Measurements from ENCODE around the gene PPP1R15A. TPM values are rescaled to one million over a fixed set of nuclear protein-coding genes. Genes with fewer than 3 reads are reported as not detected.
"Not testable (repeated sequence)": the region's sequence is repeated elsewhere in the genome, so short reads cannot be mapped to it uniquely, and the experiment has no call there.

PPP1R15A gene
- total RNA-seq, 2 experiments from 2014 or later: 23.4 to 31.7 TPM

DNA sequence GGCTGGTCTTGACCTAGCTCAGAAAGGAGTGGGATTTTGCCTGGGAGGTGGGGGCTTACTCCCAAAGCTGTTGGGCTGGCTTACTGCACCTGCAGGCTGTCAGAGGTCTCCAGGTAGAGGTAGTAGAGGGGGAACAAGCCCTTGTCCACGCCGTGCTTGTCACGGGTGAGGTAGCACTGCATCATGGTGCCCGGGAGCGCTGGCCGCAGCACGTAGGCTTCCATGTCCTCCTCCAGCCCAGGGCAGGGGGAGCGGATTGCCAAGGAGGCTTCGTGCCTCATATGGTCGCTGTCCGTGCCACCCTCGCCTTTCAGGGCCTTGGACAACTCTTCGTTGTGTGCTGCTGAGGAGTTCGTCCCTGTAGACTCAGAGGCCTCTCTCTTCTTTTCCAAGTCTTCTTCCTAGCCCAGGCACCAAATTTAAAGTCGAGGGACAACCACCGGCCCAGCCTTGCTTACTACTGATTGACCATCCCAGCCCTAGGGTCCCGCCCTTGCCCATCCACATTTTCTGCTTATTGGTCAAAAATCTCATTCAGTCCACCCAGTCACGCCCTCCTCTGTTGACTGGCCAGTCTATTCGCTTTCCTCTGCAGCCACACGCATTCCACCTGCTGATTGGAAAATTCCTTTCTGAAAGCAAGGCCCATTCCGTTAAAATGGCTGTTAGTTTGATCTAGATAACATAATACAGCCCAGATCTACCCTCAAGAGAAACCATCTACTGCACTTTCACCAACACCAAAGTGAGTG is 15.8 kb downstream of the PPP1R15A start:
- CTCF ChIA-PET (ENCODE audit: unreplicated experiment): no interaction called here
- H2AFZ ChIP-seq (ENCODE audit: low read length): no peak overlapping the region
- POLR2A ChIA-PET: interaction anchor here (0.7 kb wide), 1 partner anchor 92 kb away, joined by 5 read pairs; no protein-coding TSS in a partner anchor

DNA sequence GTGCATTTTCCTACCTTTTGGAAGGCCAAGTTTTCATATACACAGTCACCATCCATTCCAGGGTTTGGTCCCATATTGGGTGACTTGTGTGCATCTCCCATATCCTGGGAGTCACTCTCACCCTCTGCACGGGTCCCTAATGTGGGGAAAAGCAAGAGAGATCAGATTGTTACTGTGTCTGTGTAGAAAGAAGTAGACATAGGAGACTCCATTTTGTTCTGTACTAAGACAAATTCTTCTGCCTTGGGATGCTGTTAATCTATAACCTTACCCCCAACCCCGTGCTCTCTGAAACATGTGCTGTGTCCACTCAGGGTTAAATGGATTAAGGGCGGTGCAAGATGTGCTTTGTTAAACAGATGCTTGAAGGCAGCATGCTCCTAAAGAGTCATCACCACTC is 17.3 kb downstream of the PPP1R15A start:
- POLR2A ChIA-PET; H3K4me3 ChIP-seq (ENCODE audit: low read depth, low read length, poor library complexity, severe bottlenecking); H3K9me2 ChIP-seq (ENCODE audit: insufficient read depth, low read length); DNase-seq (ENCODE audit: low spot score); H3K27ac ChIP-seq (ENCODE audit: low read depth, low read length, poor library complexity, severe bottlenecking); intact Hi-C loops (cut with micrococcal nuclease; ENCODE audit: unreplicated experiment); H3K79me2 ChIP-seq (ENCODE audit: insufficient read depth, low read depth, low read length); H3K36me3 ChIP-seq (ENCODE audit: insufficient read depth, low read length); H4K20me1 ChIP-seq (ENCODE audit: insufficient read depth, low read length); BruUV-seq (replicated peaks); H3K4me2 ChIP-seq (ENCODE audit: low read length); CTCF ChIA-PET (ENCODE audit: unreplicated experiment); H2AFZ ChIP-seq (ENCODE audit: low read length); H3K9me3 ChIP-seq (ENCODE audit: low read length): not testable (repeated sequence)
- H3K4me1 ChIP-seq (ENCODE audit: insufficient read depth, low read length, poor library complexity, severe bottlenecking): peaks cover 44% of the 10 kb centered on the region

More for the DNA sequence above, 15.8 kb downstream of the PPP1R15A start:
- Histone ChIP-seq H3K27ac (ENCODE audit: low read depth, low read length, poor library complexity, severe bottlenecking) (no peak overlapping the region), H3K4me3 (ENCODE audit: low read depth, low read length, poor library complexity, severe bottlenecking) (no peak overlapping the region), H3K4me2 (ENCODE audit: low read length) (no peak overlapping the region), H3K9me2 (ENCODE audit: insufficient read depth, low read length) (no peaks in the 10 kb centered on the region), H4K20me1 (ENCODE audit: insufficient read depth, low read length) (no peaks in the 10 kb centered on the region), H3K9me3 (ENCODE audit: low read length) (no peaks in the 10 kb centered on the region), H3K4me1 (ENCODE audit: insufficient read depth, low read length, poor library complexity, severe bottlenecking) (peaks cover 44% of the 10 kb centered on the region), H3K36me3 (ENCODE audit: insufficient read depth, low read length) (no peaks in the 10 kb centered on the region), H3K79me2 (ENCODE audit: insufficient read depth, low read depth, low read length) (no peaks in the 10 kb centered on the region)
- no peak for DNase-seq (ENCODE audit: low spot score)
- no TSS peak for BruUV-seq (replicated peaks)
- TF ChIP-seq EZH2phosphoT487 (IDR thresholded peaks at IDR 0.05; ENCODE audit: borderline replicate concordance, low read depth, low read length): no peak
- TF ChIP-seq, protein P1, sequence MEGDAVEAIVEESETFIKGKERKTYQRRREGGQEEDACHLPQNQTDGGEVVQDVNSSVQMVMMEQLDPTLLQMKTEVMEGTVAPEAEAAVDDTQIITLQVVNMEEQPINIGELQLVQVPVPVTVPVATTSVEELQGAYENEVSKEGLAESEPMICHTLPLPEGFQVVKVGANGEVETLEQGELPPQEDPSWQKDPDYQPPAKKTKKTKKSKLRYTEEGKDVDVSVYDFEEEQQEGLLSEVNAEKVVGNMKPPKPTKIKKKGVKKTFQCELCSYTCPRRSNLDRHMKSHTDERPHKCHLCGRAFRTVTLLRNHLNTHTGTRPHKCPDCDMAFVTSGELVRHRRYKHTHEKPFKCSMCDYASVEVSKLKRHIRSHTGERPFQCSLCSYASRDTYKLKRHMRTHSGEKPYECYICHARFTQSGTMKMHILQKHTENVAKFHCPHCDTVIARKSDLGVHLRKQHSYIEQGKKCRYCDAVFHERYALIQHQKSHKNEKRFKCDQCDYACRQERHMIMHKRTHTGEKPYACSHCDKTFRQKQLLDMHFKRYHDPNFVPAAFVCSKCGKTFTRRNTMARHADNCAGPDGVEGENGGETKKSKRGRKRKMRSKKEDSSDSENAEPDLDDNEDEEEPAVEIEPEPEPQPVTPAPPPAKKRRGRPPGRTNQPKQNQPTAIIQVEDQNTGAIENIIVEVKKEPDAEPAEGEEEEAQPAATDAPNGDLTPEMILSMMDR (conservative IDR thresholded peaks at IDR 0.05; ENCODE audit: low read length): no peak
- intact Hi-C loops (cut with micrococcal nuclease; ENCODE audit: unreplicated experiment): no loop called here

- H3K9me2 ChIP-seq (ENCODE audit: insufficient read depth, low read length): no peaks in the 10 kb centered on the region
- intact Hi-C loops (cut with micrococcal nuclease; ENCODE audit: unreplicated experiment): no loop called here
- no peaks in the 10 kb centered on the region for H4K20me1 ChIP-seq (ENCODE audit: insufficient read depth, low read length)
- CTCF ChIA-PET (ENCODE audit: unreplicated experiment): no interaction called here
- H3K4me2 ChIP-seq (ENCODE audit: low read length): peak overlapping the region; percentile 30
- no peaks in the 10 kb centered on the region for H3K36me3 ChIP-seq (ENCODE audit: insufficient read depth, low read length)
- H3K27ac ChIP-seq (ENCODE audit: low read depth, low read length, poor library complexity, severe bottlenecking): peak overlapping the region; percentile 84
- peaks cover 37% of the 10 kb centered on the region for H3K4me1 ChIP-seq (ENCODE audit: insufficient read depth, low read length, poor library complexity, severe bottlenecking)
- H2AFZ ChIP-seq (ENCODE audit: low read length): no peak overlapping the region
- DNase-seq (ENCODE audit: low spot score): no peak
- POLR2A ChIA-PET: interaction anchor here (0.7 kb wide), 1 partner anchor 30 kb away, joined by 3 read pairs; no protein-coding TSS in a partner anchor
- no TSS peak for BruUV-seq (replicated peaks)
- TF ChIP-seq EZH2phosphoT487 (IDR thresholded peaks at IDR 0.05; ENCODE audit: borderline replicate concordance, low read depth, low read length): no peak
- TF ChIP-seq, protein P1 (conservative IDR thresholded peaks at IDR 0.05; ENCODE audit: low read length): no peak
- no peaks in the 10 kb centered on the region for H3K79me2 ChIP-seq (ENCODE audit: insufficient read depth, low read depth, low read length)
- no peaks in the 10 kb centered on the region for H3K9me3 ChIP-seq (ENCODE audit: low read length)
- no peak overlapping the region for H3K4me3 ChIP-seq (ENCODE audit: low read depth, low read length, poor library complexity, severe bottlenecking)
Measured at GRCh38 chr19:48890551-48890950, 18.3 kb downstream of the PPP1R15A start.
